IMR-90 (cell line): ENCODE data around the gene CHST14. TPM values are rescaled to one million over a fixed set of nuclear protein-coding genes. Genes with fewer than 3 reads are reported as not detected.

ENCODE experiments used
- ATAC-seq: fragments of 200-7000 bp; cut with Tn5 transposase; 2 replicates; pipeline ENCODE4 v1.9.1; 2020; ENCODE audit warnings: low read depth, mild to moderate bottlenecking, moderate library complexity
- BruUV-seq: library from RNA; stranded (reverse); fragments of 400-500 nt; replicated peaks from 2 replicates; lab custom pipeline; 2021; lab: Mats Ljungman, UMichigan
- CTCF ChIA-PET: fragments of 300-600 bp; formaldehyde crosslinking; extraction: SDS; loops from one replicate; lab custom pipeline; 2021; ENCODE audit warnings: antibody characterized with exemption; lab: Yijun Ruan, JAX
- POLR2A ChIA-PET: fragments of 300-600 bp; sonication (Branson Sonifier 250); formaldehyde crosslinking; loops from one replicate; lab custom pipeline; 2022; ENCODE audit warnings: antibody characterized with exemption; ENCODE audit not compliant: unreplicated experiment; lab: Charles Lee
- DNase-seq: peaks from one replicate; pipeline ENCODE4 v3.0.0; 2013
- H2AFZ ChIP-seq: replicated peaks from 2 replicates; pipeline ENCODE3; 2013; ENCODE audit warnings: low read length, mild to moderate bottlenecking; ENCODE audit not compliant: poor library complexity
- H2AK5ac ChIP-seq: 2 replicates; pipeline ENCODE4 v1.6.1; 2013; ENCODE audit warnings: low read depth, low read length, inconsistent platforms
- H2AK9ac ChIP-seq: replicated peaks from 2 replicates; pipeline ENCODE3; 2013; ENCODE audit warnings: mild to moderate bottlenecking, low read depth, low read length, moderate library complexity; ENCODE audit not compliant: poor library complexity
- H2BK120ac ChIP-seq: 2 replicates; pipeline ENCODE4 v1.6.1; 2013; ENCODE audit warnings: low read depth, low read length, inconsistent platforms
- H2BK15ac ChIP-seq: 3 replicates; pipeline ENCODE4 v1.6.1; 2013; ENCODE audit warnings: low read depth, low read length, inconsistent platforms
- H2BK20ac ChIP-seq: 2 replicates; pipeline ENCODE4 v1.6.1; 2013; ENCODE audit warnings: low read depth, mild to moderate bottlenecking, inconsistent platforms, low read length, moderate library complexity
- H2BK5ac ChIP-seq: 2 replicates; pipeline ENCODE4 v1.6.1; 2013; ENCODE audit warnings: mild to moderate bottlenecking, low read depth, low read length, inconsistent platforms; ENCODE audit not compliant: poor library complexity, severe bottlenecking
- H3K14ac ChIP-seq: replicated peaks from 2 replicates; pipeline ENCODE4 v1.6.1; 2013; ENCODE audit warnings: low read depth, low read length, inconsistent platforms
- H3K18ac ChIP-seq: 2 replicates; pipeline ENCODE4 v1.6.1; 2013; ENCODE audit warnings: low read depth, low read length, control low read depth
- H3K23ac ChIP-seq: 2 replicates; pipeline ENCODE4 v1.6.1; 2013; ENCODE audit warnings: low read depth, low read length, inconsistent platforms
- H3K27ac ChIP-seq: 2 replicates; pipeline ENCODE4 v1.5.1; 2013; ENCODE audit warnings: mild to moderate bottlenecking, control low read depth, low read length; ENCODE audit not compliant: insufficient read depth
- H3K27me3 ChIP-seq: 2 replicates; pipeline ENCODE4 v1.6.1; 2013; ENCODE audit warnings: low read length; ENCODE audit not compliant: control insufficient read depth, insufficient read depth
- H3K36me3 ChIP-seq: 2 replicates; pipeline ENCODE4 v1.6.1; 2013; ENCODE audit warnings: low read length, mixed read lengths; ENCODE audit not compliant: control insufficient read depth, insufficient read depth
- H3K4ac ChIP-seq: 2 replicates; pipeline ENCODE4 v1.6.1; 2013; ENCODE audit warnings: low read depth, low read length, inconsistent platforms
- H3K4me1 ChIP-seq: 2 replicates; pipeline ENCODE4 v1.6.1; 2013; ENCODE audit warnings: low read length, mixed read lengths; ENCODE audit not compliant: control insufficient read depth, insufficient read depth
- H3K4me2 ChIP-seq: 2 replicates; pipeline ENCODE4 v1.6.1; 2013; ENCODE audit warnings: low read depth, mild to moderate bottlenecking, control low read depth, low read length, moderate library complexity
- H3K4me3 ChIP-seq: 2 replicates; pipeline ENCODE4 v1.5.1; 2013; ENCODE audit warnings: low read depth, mild to moderate bottlenecking, control low read depth, low read length, moderate library complexity; ENCODE audit not compliant: insufficient read depth
- H3K56ac ChIP-seq: 2 replicates; pipeline ENCODE4 v1.6.1; 2013; ENCODE audit warnings: low read length, inconsistent platforms; ENCODE audit not compliant: insufficient read depth; ENCODE audit errors: extremely low read depth
- H3K79me1 ChIP-seq, 2 experiments: 2 replicates each; pipeline ENCODE4 v1.6.1; 2013; ENCODE audit warnings: low read length in 2 of 2, inconsistent platforms in 1 of 2, low read depth in 1 of 2
- H3K9ac ChIP-seq: 2 replicates; pipeline ENCODE4 v1.6.1; 2013; ENCODE audit warnings: low read depth, low read length, control low read depth
- H3K9me1 ChIP-seq: 2 replicates; pipeline ENCODE4 v1.6.1; 2013; ENCODE audit warnings: low read length, inconsistent platforms; ENCODE audit not compliant: insufficient read depth
- H3K9me3 ChIP-seq: 2 replicates; pipeline ENCODE4 v1.6.1; 2013; ENCODE audit warnings: low read length; ENCODE audit not compliant: control insufficient read depth, insufficient read depth
- H4K20me1 ChIP-seq: 2 replicates; pipeline ENCODE4 v1.6.1; 2013; ENCODE audit warnings: low read length, inconsistent platforms; ENCODE audit not compliant: insufficient read depth
- H4K5ac ChIP-seq: 2 replicates; pipeline ENCODE4 v1.6.1; 2013; ENCODE audit warnings: mild to moderate bottlenecking, low read depth, low read length, control low read depth
- H4K8ac ChIP-seq, 2 experiments: 2 replicates each; pipeline ENCODE4 v1.6.1; 2013; ENCODE audit warnings: low read depth in 2 of 2, low read length in 2 of 2, control low read depth in 1 of 2, inconsistent platforms in 1 of 2
- H4K91ac ChIP-seq: 2 replicates; pipeline ENCODE4 v1.6.1; 2013; ENCODE audit warnings: low read depth, low read length, inconsistent platforms; ENCODE audit not compliant: insufficient read depth
- CHD1 ChIP-seq: IDR thresholded peaks from 2 replicates; pipeline ENCODE4 v1.6.1; 2012; ENCODE audit warnings: low read depth, low read length, improper control_type of control experiment
- FOS ChIP-seq: fragments of 150-350 bp; IDR thresholded peaks from 2 replicates; pipeline ENCODE4 v1.6.1; 2016; ENCODE audit warnings: low read depth, low read length
- MAZ ChIP-seq: IDR thresholded peaks from 2 replicates; pipeline ENCODE4 v1.6.1; 2012; ENCODE audit warnings: low read depth, mild to moderate bottlenecking, low read length, improper control_type of control experiment, moderate library complexity, borderline replicate concordance
- NFE2L2 ChIP-seq: fragments of 150-350 bp; IDR thresholded peaks from 2 replicates; pipeline ENCODE4 v1.6.1; 2016; ENCODE audit warnings: low read depth, mild to moderate bottlenecking, low read length
- RAD21 ChIP-seq: IDR thresholded peaks from 2 replicates; pipeline ENCODE4 v1.6.1; 2012; ENCODE audit warnings: low read length, improper control_type of control experiment
- WGBS, 2 experiments: methylation state at CpG; one replicate each; pipeline versions ENCODE4 v1.1.5 to v1.1.7; 2013; ENCODE audit warnings: missing lambda C conversion rate in 2 of 2; ENCODE audit not compliant: insufficient read length in 1 of 2; ENCODE audit errors: extremely low coverage in 2 of 2; 5-methylcytosine and 5-hydroxymethylcytosine counted together
- dilution Hi-C: fragments of 300-500 bp; cut with HindIII; formaldehyde crosslinking; loops from one replicate; pipeline ENCODE4 v1.14.3; 2018; ENCODE audit warnings: low sequenced_read_pairs; ENCODE audit not compliant: unreplicated experiment
- in situ Hi-C: fragments of 300-500 bp; cut with MboI; formaldehyde crosslinking; loops from 3 replicates; pipeline ENCODE4 v1.14.3; 2019; ENCODE audit warnings: low sequenced_read_pairs, inconsistent platforms, mixed read lengths
- intact Hi-C: fragments of 100-400 bp; cut with micrococcal nuclease; formaldehyde crosslinking; loops from 2 replicates; pipeline ENCODE4 v1.10.0; 2022
- polyA plus RNA-seq, 3 experiments: library from polyadenylated mRNA; depleted of rRNA; stranded (reverse); fragments of >200 nt; gene quantifications; 2 replicates each; pipeline ENCODE4 v1.2.3, GENCODE V29; 2012; ENCODE audit warnings: low replicate concordance in 1 of 3
- total RNA-seq: library from RNA; depleted of rRNA; stranded (reverse); fragments of >200 nt; gene quantifications from 2 replicates; pipeline ENCODE4 v1.2.3, GENCODE V29; 2012
- TF ChIP-seq, protein P1 (sequence below): fragments of 150-350 bp; IDR thresholded peaks from 2 replicates; pipeline ENCODE4 v1.6.1; 2016; ENCODE audit warnings: low read depth, mild to moderate bottlenecking, low read length, moderate library complexity, borderline replicate concordance

CHST14 gene
- total and polyA plus RNA-seq, 2 of the 4 experiments (the other 2 are of a cell fraction), result 3.8 to 19.5 TPM

DNA sequence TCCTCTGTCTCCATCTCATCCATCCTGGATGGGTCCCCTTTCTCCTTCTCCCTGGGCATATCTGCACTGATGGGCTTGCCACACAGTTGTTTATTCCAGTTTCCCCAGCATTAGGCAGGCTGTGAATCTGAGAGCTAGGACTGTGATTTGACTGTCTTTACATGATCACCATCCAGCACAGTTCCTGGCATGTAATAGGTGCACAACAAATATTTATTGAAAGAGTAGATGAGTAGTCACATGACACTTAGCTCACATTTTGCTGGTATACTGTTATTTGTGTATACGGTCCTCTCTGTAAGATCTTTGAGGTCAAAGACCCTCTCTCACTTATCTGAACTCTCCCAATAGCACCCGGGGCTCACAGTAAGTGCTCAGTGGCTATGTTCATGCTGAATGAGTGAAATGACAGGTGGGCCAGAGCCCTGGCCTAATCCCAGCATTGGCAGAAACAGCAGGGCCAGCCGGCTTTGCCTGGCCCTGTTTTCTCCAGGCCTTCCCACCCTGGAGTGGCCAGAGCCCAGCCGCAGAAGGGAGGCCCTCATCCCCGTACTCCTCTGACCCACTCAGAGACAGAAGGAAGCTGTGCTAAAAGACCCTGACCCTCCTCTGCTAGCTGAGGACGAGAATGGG lies 46.2 kb upstream of the CHST14 start:
- intact Hi-C loops, result no loop called here
- DNase-seq (no peak), ATAC-seq (no peak)
- Histone ChIP-seq H2AFZ (no peak overlapping the region), H3K4me3 (no peak overlapping the region), H3K79me1 (no peaks in the 10 kb centered on the region), H4K20me1 (peaks cover 3% of the 10 kb centered on the region; the same call in 1 of the 2 replicates), H4K8ac (no peak overlapping the region), H2BK20ac (no peak overlapping the region), H3K14ac (no peak overlapping the region), H2BK120ac (no peak overlapping the region), H3K23ac (no peak overlapping the region), H2BK15ac (no peak overlapping the region), H2AK9ac (no peak overlapping the region), H3K4ac (no peak overlapping the region), H3K9ac (no peak overlapping the region), H3K9me1 (no peaks in the 10 kb centered on the region), H2AK5ac (no peak overlapping the region), H3K18ac (no peak overlapping the region), H3K36me3 (no peaks in the 10 kb centered on the region; the same call in 1 of the 2 replicates), H3K4me1 (no peaks in the 10 kb centered on the region), H4K91ac (no peak overlapping the region), H3K4me2 (no peak overlapping the region), H3K27ac (no peak overlapping the region), H3K56ac (no peak overlapping the region), H3K27me3 (peaks cover 20% of the 10 kb centered on the region), H4K5ac (no peak overlapping the region), H3K9me3 (no peaks in the 10 kb centered on the region), H2BK5ac (no peak overlapping the region)
- in situ Hi-C loops, result loop anchor here (5.0 to 10.0 kb wide), 4 partner anchors 102 to 380 kb away; partner anchors contain the start of gene INAFM2
- ChIA-PET POLR2A (interaction anchor here (0.6 kb wide), 1 partner anchor 33 kb away, joined by 3 read pairs; no protein-coding TSS in a partner anchor), CTCF (interaction anchor here (1.1 to 2.5 kb wide), 2 partner anchors 80 to 146 kb away, joined by 3 to 8 read pairs; no protein-coding TSS in a partner anchor)
- no peak for TF ChIP-seq RAD21
- TF ChIP-seq FOS, result no peak
- TF ChIP-seq CHD1, result no peak
- no peak for TF ChIP-seq NFE2L2
- TF ChIP-seq, protein P1, sequence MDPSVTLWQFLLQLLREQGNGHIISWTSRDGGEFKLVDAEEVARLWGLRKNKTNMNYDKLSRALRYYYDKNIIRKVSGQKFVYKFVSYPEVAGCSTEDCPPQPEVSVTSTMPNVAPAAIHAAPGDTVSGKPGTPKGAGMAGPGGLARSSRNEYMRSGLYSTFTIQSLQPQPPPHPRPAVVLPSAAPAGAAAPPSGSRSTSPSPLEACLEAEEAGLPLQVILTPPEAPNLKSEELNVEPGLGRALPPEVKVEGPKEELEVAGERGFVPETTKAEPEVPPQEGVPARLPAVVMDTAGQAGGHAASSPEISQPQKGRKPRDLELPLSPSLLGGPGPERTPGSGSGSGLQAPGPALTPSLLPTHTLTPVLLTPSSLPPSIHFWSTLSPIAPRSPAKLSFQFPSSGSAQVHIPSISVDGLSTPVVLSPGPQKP, result no peak
- no peak for TF ChIP-seq MAZ
- BruUV-seq, result no TSS peak
- no CpG with 5 or more reads among the region's 6 CpGs for WGBS, 2 experiments
- dilution Hi-C loops, result no loop called here
